IMR-90 (cell line): ENCODE results near the gene LCAT. TPM values are rescaled to one million over a fixed set of nuclear protein-coding genes. Genes with fewer than 3 reads are reported as not detected.

Source experiments
- ATAC-seq: fragments of 200-7000 bp; cut with Tn5 transposase; 2 replicates; pipeline ENCODE4 v1.9.1; 2020; ENCODE audit warnings: low read depth, mild to moderate bottlenecking, moderate library complexity
- BruUV-seq: library from RNA; stranded (reverse); fragments of 400-500 nt; replicated peaks from 2 replicates; lab custom pipeline; 2021; lab: Mats Ljungman, UMichigan
- CTCF ChIA-PET: fragments of 300-600 bp; formaldehyde crosslinking; extraction: SDS; loops from one replicate; lab custom pipeline; 2021; ENCODE audit warnings: antibody characterized with exemption; lab: Yijun Ruan, JAX
- POLR2A ChIA-PET: fragments of 300-600 bp; sonication (Branson Sonifier 250); formaldehyde crosslinking; loops from one replicate; lab custom pipeline; 2022; ENCODE audit warnings: antibody characterized with exemption; ENCODE audit not compliant: unreplicated experiment; lab: Charles Lee
- DNase-seq: peaks from one replicate; pipeline ENCODE4 v3.0.0; 2013
- H2AFZ ChIP-seq: replicated peaks from 2 replicates; pipeline ENCODE3; 2013; ENCODE audit warnings: low read length, mild to moderate bottlenecking; ENCODE audit not compliant: poor library complexity
- H2AK5ac ChIP-seq: 2 replicates; pipeline ENCODE4 v1.6.1; 2013; ENCODE audit warnings: low read depth, low read length, inconsistent platforms
- H2AK9ac ChIP-seq: replicated peaks from 2 replicates; pipeline ENCODE3; 2013; ENCODE audit warnings: mild to moderate bottlenecking, low read depth, low read length, moderate library complexity; ENCODE audit not compliant: poor library complexity
- H2BK120ac ChIP-seq: 2 replicates; pipeline ENCODE4 v1.6.1; 2013; ENCODE audit warnings: low read depth, low read length, inconsistent platforms
- H2BK15ac ChIP-seq: 3 replicates; pipeline ENCODE4 v1.6.1; 2013; ENCODE audit warnings: low read depth, low read length, inconsistent platforms
- H2BK20ac ChIP-seq: 2 replicates; pipeline ENCODE4 v1.6.1; 2013; ENCODE audit warnings: low read depth, mild to moderate bottlenecking, inconsistent platforms, low read length, moderate library complexity
- H2BK5ac ChIP-seq: 2 replicates; pipeline ENCODE4 v1.6.1; 2013; ENCODE audit warnings: mild to moderate bottlenecking, low read depth, low read length, inconsistent platforms; ENCODE audit not compliant: poor library complexity, severe bottlenecking
- H3K14ac ChIP-seq: replicated peaks from 2 replicates; pipeline ENCODE4 v1.6.1; 2013; ENCODE audit warnings: low read depth, low read length, inconsistent platforms
- H3K18ac ChIP-seq: 2 replicates; pipeline ENCODE4 v1.6.1; 2013; ENCODE audit warnings: low read depth, low read length, control low read depth
- H3K23ac ChIP-seq: 2 replicates; pipeline ENCODE4 v1.6.1; 2013; ENCODE audit warnings: low read depth, low read length, inconsistent platforms
- H3K27ac ChIP-seq: 2 replicates; pipeline ENCODE4 v1.5.1; 2013; ENCODE audit warnings: mild to moderate bottlenecking, control low read depth, low read length; ENCODE audit not compliant: insufficient read depth
- H3K27me3 ChIP-seq: 2 replicates; pipeline ENCODE4 v1.6.1; 2013; ENCODE audit warnings: low read length; ENCODE audit not compliant: control insufficient read depth, insufficient read depth
- H3K36me3 ChIP-seq: 2 replicates; pipeline ENCODE4 v1.6.1; 2013; ENCODE audit warnings: low read length, mixed read lengths; ENCODE audit not compliant: control insufficient read depth, insufficient read depth
- H3K4ac ChIP-seq: 2 replicates; pipeline ENCODE4 v1.6.1; 2013; ENCODE audit warnings: low read depth, low read length, inconsistent platforms
- H3K4me1 ChIP-seq: 2 replicates; pipeline ENCODE4 v1.6.1; 2013; ENCODE audit warnings: low read length, mixed read lengths; ENCODE audit not compliant: control insufficient read depth, insufficient read depth
- H3K4me2 ChIP-seq: 2 replicates; pipeline ENCODE4 v1.6.1; 2013; ENCODE audit warnings: low read depth, mild to moderate bottlenecking, control low read depth, low read length, moderate library complexity
- H3K4me3 ChIP-seq: 2 replicates; pipeline ENCODE4 v1.5.1; 2013; ENCODE audit warnings: low read depth, mild to moderate bottlenecking, control low read depth, low read length, moderate library complexity; ENCODE audit not compliant: insufficient read depth
- H3K56ac ChIP-seq: 2 replicates; pipeline ENCODE4 v1.6.1; 2013; ENCODE audit warnings: low read length, inconsistent platforms; ENCODE audit not compliant: insufficient read depth; ENCODE audit errors: extremely low read depth
- H3K79me1 ChIP-seq, 2 experiments: 2 replicates each; pipeline ENCODE4 v1.6.1; 2013; ENCODE audit warnings: low read length in 2 of 2, inconsistent platforms in 1 of 2, low read depth in 1 of 2
- H3K9ac ChIP-seq: 2 replicates; pipeline ENCODE4 v1.6.1; 2013; ENCODE audit warnings: low read depth, low read length, control low read depth
- H3K9me1 ChIP-seq: 2 replicates; pipeline ENCODE4 v1.6.1; 2013; ENCODE audit warnings: low read length, inconsistent platforms; ENCODE audit not compliant: insufficient read depth
- H3K9me3 ChIP-seq: 2 replicates; pipeline ENCODE4 v1.6.1; 2013; ENCODE audit warnings: low read length; ENCODE audit not compliant: control insufficient read depth, insufficient read depth
- H4K20me1 ChIP-seq: 2 replicates; pipeline ENCODE4 v1.6.1; 2013; ENCODE audit warnings: low read length, inconsistent platforms; ENCODE audit not compliant: insufficient read depth
- H4K5ac ChIP-seq: 2 replicates; pipeline ENCODE4 v1.6.1; 2013; ENCODE audit warnings: mild to moderate bottlenecking, low read depth, low read length, control low read depth
- H4K8ac ChIP-seq, 2 experiments: 2 replicates each; pipeline ENCODE4 v1.6.1; 2013; ENCODE audit warnings: low read depth in 2 of 2, low read length in 2 of 2, control low read depth in 1 of 2, inconsistent platforms in 1 of 2
- H4K91ac ChIP-seq: 2 replicates; pipeline ENCODE4 v1.6.1; 2013; ENCODE audit warnings: low read depth, low read length, inconsistent platforms; ENCODE audit not compliant: insufficient read depth
- CEBPB ChIP-seq: IDR thresholded peaks from 2 replicates; pipeline ENCODE4 v1.6.1; 2012; ENCODE audit warnings: low read depth, low read length, improper control_type of control experiment
- CHD1 ChIP-seq: IDR thresholded peaks from 2 replicates; pipeline ENCODE4 v1.6.1; 2012; ENCODE audit warnings: low read depth, low read length, improper control_type of control experiment
- MAFK ChIP-seq: IDR thresholded peaks from 2 replicates; pipeline ENCODE4 v1.6.1; 2012; ENCODE audit warnings: low read depth, low read length, improper control_type of control experiment
- MAZ ChIP-seq: IDR thresholded peaks from 2 replicates; pipeline ENCODE4 v1.6.1; 2012; ENCODE audit warnings: low read depth, mild to moderate bottlenecking, low read length, improper control_type of control experiment, moderate library complexity, borderline replicate concordance
- NFE2L2 ChIP-seq: fragments of 150-350 bp; IDR thresholded peaks from 2 replicates; pipeline ENCODE4 v1.6.1; 2016; ENCODE audit warnings: low read depth, mild to moderate bottlenecking, low read length
- POLR2A ChIP-seq: IDR thresholded peaks from 2 replicates; pipeline ENCODE4 v1.6.1; 2012; ENCODE audit warnings: mild to moderate bottlenecking, low read depth, low read length
- RAD21 ChIP-seq: IDR thresholded peaks from 2 replicates; pipeline ENCODE4 v1.6.1; 2012; ENCODE audit warnings: low read length, improper control_type of control experiment
- RCOR1 ChIP-seq: IDR thresholded peaks from 2 replicates; pipeline ENCODE4 v1.6.1; 2012; ENCODE audit warnings: mild to moderate bottlenecking, low read length, improper control_type of control experiment; ENCODE audit not compliant: insufficient replicate concordance
- RFX5 ChIP-seq: IDR thresholded peaks from 2 replicates; pipeline ENCODE4 v1.8.0; 2012; ENCODE audit warnings: low read depth, mild to moderate bottlenecking, low read length, moderate library complexity
- SMC3 ChIP-seq: fragments of 150-350 bp; IDR thresholded peaks from 2 replicates; pipeline ENCODE4 v1.6.1; 2016; ENCODE audit warnings: low read depth, mild to moderate bottlenecking, antibody characterized with exemption, low read length, moderate library complexity
- WGBS, 2 experiments: methylation state at CpG; one replicate each; pipeline versions ENCODE4 v1.1.5 to v1.1.7; 2013; ENCODE audit warnings: missing lambda C conversion rate in 2 of 2; ENCODE audit not compliant: insufficient read length in 1 of 2; ENCODE audit errors: extremely low coverage in 2 of 2; 5-methylcytosine and 5-hydroxymethylcytosine counted together
- dilution Hi-C: fragments of 300-500 bp; cut with HindIII; formaldehyde crosslinking; loops from one replicate; pipeline ENCODE4 v1.14.3; 2018; ENCODE audit warnings: low sequenced_read_pairs; ENCODE audit not compliant: unreplicated experiment
- in situ Hi-C: fragments of 300-500 bp; cut with MboI; formaldehyde crosslinking; loops from 3 replicates; pipeline ENCODE4 v1.14.3; 2019; ENCODE audit warnings: low sequenced_read_pairs, inconsistent platforms, mixed read lengths
- intact Hi-C: fragments of 100-400 bp; cut with micrococcal nuclease; formaldehyde crosslinking; loops from 2 replicates; pipeline ENCODE4 v1.10.0; 2022
- polyA plus RNA-seq, 3 experiments: library from polyadenylated mRNA; depleted of rRNA; stranded (reverse); fragments of >200 nt; gene quantifications; 2 replicates each; pipeline ENCODE4 v1.2.3, GENCODE V29; 2012; ENCODE audit warnings: low replicate concordance in 1 of 3
- total RNA-seq: library from RNA; depleted of rRNA; stranded (reverse); fragments of >200 nt; gene quantifications from 2 replicates; pipeline ENCODE4 v1.2.3, GENCODE V29; 2012
- TF ChIP-seq, protein P1 (sequence below): fragments of 150-350 bp; IDR thresholded peaks from 2 replicates; pipeline ENCODE4 v1.6.1; 2016; ENCODE audit warnings: low read depth, mild to moderate bottlenecking, low read length, moderate library complexity, borderline replicate concordance
- TF ChIP-seq, protein P2 (sequence below): conservative IDR thresholded peaks from 2 replicates; pipeline ENCODE4 v1.5.1; 2012; ENCODE audit warnings: mild to moderate bottlenecking, low read depth, low read length, improper control_type of control experiment

LCAT gene
- total and polyA plus RNA-seq, 2 of the 4 experiments (the other 2 are of a cell fraction) = 1.4 to 18.8 TPM

DNA sequence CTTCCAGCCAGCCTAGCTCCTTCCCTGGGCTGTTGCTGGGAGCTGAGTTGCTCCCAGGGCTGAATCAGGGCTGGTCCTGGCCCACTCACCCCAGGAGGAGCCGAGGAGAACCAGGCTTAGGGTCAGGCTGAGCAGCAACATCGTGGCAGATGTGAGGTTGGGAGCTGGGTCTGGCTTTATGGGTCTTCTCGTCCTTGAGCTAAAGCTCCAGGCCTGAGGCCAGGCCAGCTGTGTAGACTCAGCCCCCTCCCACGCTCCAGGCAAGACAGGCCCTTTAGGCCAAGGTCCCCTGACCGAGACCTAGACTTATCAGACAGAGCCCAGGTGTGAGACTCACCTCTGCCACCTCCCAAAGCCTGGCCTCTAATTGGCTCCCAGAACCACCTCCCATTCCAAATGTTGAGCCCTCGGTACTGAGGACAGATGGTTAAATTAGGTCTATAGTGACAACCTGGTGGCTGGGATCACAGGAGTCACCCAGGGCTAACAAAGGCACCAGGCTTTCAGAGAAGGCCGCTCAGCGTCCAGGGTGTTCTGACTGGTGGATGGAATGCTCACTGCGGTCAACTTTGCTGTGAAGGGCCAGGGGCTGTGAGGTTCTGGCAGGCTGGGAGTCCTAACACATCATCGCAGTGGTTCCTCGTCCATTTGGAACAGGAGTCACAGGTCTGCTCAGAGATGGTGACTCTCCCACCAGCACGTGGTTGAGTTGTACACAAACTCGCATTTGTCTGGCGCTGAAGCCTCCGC is 12.0 kb downstream of the LCAT start, which contains the start of gene CTRL:
TSS of gene CTRL (minus strand) at position 151 of the 750 bp plus-strand sequence. CDS start at position 141, 10 bp downstream.
- Histone ChIP-seq H3K79me1 (peaks cover 6 to 26% of the 10 kb centered on the region in 2 experiments; a peak in 3 of 4 replicates), H2AK5ac (no peak within 1 kb of the TSS), H4K20me1 (peaks cover 13% of the 10 kb centered on the region; the same call in 1 of the 2 replicates), H3K9ac (no peak within 1 kb of the TSS), H2AFZ (no peak within 1 kb of the TSS), H3K27me3 (no peaks in the 10 kb centered on the region), H3K9me3 (no peaks in the 10 kb centered on the region), H2AK9ac (peak within 1 kb of the TSS; percentile 34), H4K8ac (no peak within 1 kb of the TSS), H3K27ac (no peak within 1 kb of the TSS), H3K9me1 (peaks cover 8% of the 10 kb centered on the region), H2BK5ac (no peak within 1 kb of the TSS), H3K36me3 (peaks cover 23% of the 10 kb centered on the region), H2BK15ac (no peak within 1 kb of the TSS), H4K5ac (no peak within 1 kb of the TSS), H2BK120ac (no peak within 1 kb of the TSS), H3K4ac (no peak within 1 kb of the TSS), H3K4me3 (no peak within 1 kb of the TSS), H4K91ac (no peak within 1 kb of the TSS), H3K56ac (no peak within 1 kb of the TSS), H3K4me2 (no peak within 1 kb of the TSS), H2BK20ac (no peak within 1 kb of the TSS), H3K23ac (no peak within 1 kb of the TSS), H3K14ac (no peak within 1 kb of the TSS), H3K4me1 (peaks cover 8% of the 10 kb centered on the region), H3K18ac (no peak within 1 kb of the TSS)
- DNase-seq = no peak
- TF ChIP-seq POLR2A (no peak), RCOR1 (no peak), MAZ (no peak), RFX5 (no peak), CEBPB (no peak), MAFK (no peak), RAD21 (no peak), CHD1 (no peak), SMC3 (no peak), NFE2L2 (no peak)
- TF ChIP-seq, protein P1, sequence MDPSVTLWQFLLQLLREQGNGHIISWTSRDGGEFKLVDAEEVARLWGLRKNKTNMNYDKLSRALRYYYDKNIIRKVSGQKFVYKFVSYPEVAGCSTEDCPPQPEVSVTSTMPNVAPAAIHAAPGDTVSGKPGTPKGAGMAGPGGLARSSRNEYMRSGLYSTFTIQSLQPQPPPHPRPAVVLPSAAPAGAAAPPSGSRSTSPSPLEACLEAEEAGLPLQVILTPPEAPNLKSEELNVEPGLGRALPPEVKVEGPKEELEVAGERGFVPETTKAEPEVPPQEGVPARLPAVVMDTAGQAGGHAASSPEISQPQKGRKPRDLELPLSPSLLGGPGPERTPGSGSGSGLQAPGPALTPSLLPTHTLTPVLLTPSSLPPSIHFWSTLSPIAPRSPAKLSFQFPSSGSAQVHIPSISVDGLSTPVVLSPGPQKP = no peak
- TF ChIP-seq, protein P2, sequence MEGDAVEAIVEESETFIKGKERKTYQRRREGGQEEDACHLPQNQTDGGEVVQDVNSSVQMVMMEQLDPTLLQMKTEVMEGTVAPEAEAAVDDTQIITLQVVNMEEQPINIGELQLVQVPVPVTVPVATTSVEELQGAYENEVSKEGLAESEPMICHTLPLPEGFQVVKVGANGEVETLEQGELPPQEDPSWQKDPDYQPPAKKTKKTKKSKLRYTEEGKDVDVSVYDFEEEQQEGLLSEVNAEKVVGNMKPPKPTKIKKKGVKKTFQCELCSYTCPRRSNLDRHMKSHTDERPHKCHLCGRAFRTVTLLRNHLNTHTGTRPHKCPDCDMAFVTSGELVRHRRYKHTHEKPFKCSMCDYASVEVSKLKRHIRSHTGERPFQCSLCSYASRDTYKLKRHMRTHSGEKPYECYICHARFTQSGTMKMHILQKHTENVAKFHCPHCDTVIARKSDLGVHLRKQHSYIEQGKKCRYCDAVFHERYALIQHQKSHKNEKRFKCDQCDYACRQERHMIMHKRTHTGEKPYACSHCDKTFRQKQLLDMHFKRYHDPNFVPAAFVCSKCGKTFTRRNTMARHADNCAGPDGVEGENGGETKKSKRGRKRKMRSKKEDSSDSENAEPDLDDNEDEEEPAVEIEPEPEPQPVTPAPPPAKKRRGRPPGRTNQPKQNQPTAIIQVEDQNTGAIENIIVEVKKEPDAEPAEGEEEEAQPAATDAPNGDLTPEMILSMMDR = no peak
- dilution Hi-C loops = no loop called here
- ATAC-seq = no peak
- ChIA-PET CTCF (no interaction called here), POLR2A (no interaction called here)
- in situ Hi-C loops = loop anchor here (25.0 kb wide), 1 partner anchor 395 kb away; the partner anchor contains the start of gene RIPOR1
- 89% methylated on average over 4 of the region's 15 CpGs; no CpG with 5 or more reads in 1 of the 2 experiments for WGBS, 2 experiments
- intact Hi-C loops = no loop called here
- no TSS peak for BruUV-seq
